GM12878 (cell line): Measurements from ENCODE around the gene VCX2. TPM values are rescaled to one million over a fixed set of nuclear protein-coding genes. Genes with fewer than 3 reads are reported as not detected.

ENCODE experiments used
- ATAC-seq: fragments of 200-7000 bp; cut with Tn5 transposase; 3 replicates; pipeline ENCODE4 v1.9.1; 2020; ENCODE audit warnings: mild to moderate bottlenecking, moderate library complexity
- BruUV-seq: library from RNA; stranded (reverse); fragments of 400-500 nt; replicated peaks from 2 replicates; lab custom pipeline; 2021; lab: Mats Ljungman, UMichigan
- CTCF ChIA-PET: fragments of 300-600 bp; sonication (Branson Sonifier 250); formaldehyde crosslinking; extraction: SDS; loops from one replicate; lab custom pipeline; 2021; ENCODE audit warnings: inconsistent platforms; lab: Yijun Ruan, JAX
- POLR2A ChIA-PET: fragments of 350-600 bp; formaldehyde crosslinking; extraction: SDS; loops from one replicate; lab custom pipeline; 2021; ENCODE audit warnings: inconsistent platforms; lab: Charles Lee
- RAD21 ChIA-PET: fragments of 300-600 bp; sonication (Branson Sonifier 250); formaldehyde crosslinking; loops from one replicate; lab custom pipeline; 2023; ENCODE audit warnings: antibody characterized with exemption; ENCODE audit not compliant: unreplicated experiment; lab: Charles Lee
- SMC1A ChIA-PET: fragments of 300-600 bp; sonication (Branson Sonifier 250); formaldehyde crosslinking; loops from one replicate; lab custom pipeline; 2023; ENCODE audit not compliant: unreplicated experiment, uncharacterized antibody; lab: Charles Lee
- DNase-seq: peaks from one replicate; pipeline ENCODE4 v3.0.0-alpha.2; 2011; ENCODE audit warnings: low read depth, low spot score
- FAIRE-seq: peaks from 3 replicates; lab custom pipeline; 2011; peaks lifted over from hg19 to GRCh38; lab: Jason Lieb, UNC
- H2AFZ ChIP-seq: 2 replicates; pipeline ENCODE4 v1.6.0; 2011; ENCODE audit warnings: low read depth, low read length, control low read depth; ENCODE audit not compliant: control insufficient read depth
- H3K27ac ChIP-seq: 2 replicates; pipeline ENCODE4 v1.5.1; 2011; ENCODE audit warnings: control low read depth; ENCODE audit not compliant: control insufficient read depth, insufficient read depth
- H3K27me3 ChIP-seq, 2 experiments: replicated peaks in 1 of 2; 2 replicates each; pipeline versions ENCODE4 v1.6.0 to v1.6.1; 2011; ENCODE audit warnings: low read length in 1 of 2; ENCODE audit not compliant: control insufficient read depth in 2 of 2, insufficient read depth in 2 of 2
- H3K36me3 ChIP-seq, 2 experiments: 2 replicates each; pipeline ENCODE4 v1.5.1; 2011; ENCODE audit warnings: low read length in 1 of 2; ENCODE audit not compliant: control insufficient read depth in 2 of 2, insufficient read depth in 2 of 2
- H3K4me1 ChIP-seq: 2 replicates; pipeline ENCODE4 v1.6.1; 2011; ENCODE audit warnings: mild to moderate bottlenecking, low read length, moderate library complexity, mixed read lengths; ENCODE audit not compliant: control insufficient read depth, insufficient read depth
- H3K4me2 ChIP-seq: 2 replicates; pipeline ENCODE4 v1.6.0; 2011; ENCODE audit warnings: control low read depth; ENCODE audit not compliant: control insufficient read depth, insufficient read depth
- H3K4me3 ChIP-seq: fragments of 200-600 bp; sonication (generic); 2 replicates; pipeline ENCODE4 v1.5.1; 2016
- H3K79me2 ChIP-seq: 2 replicates; pipeline ENCODE4 v1.6.0; 2011; ENCODE audit warnings: low read length; ENCODE audit not compliant: control insufficient read depth, insufficient read depth
- H3K9ac ChIP-seq: 2 replicates; pipeline ENCODE4 v1.8.0; 2011; ENCODE audit warnings: low read length, control low read depth, mixed read lengths; ENCODE audit not compliant: control insufficient read depth, insufficient read depth
- H3K9me3 ChIP-seq: replicated peaks from 3 replicates; pipeline ENCODE4 v1.5.1; 2011; ENCODE audit warnings: mild to moderate bottlenecking, low read length; ENCODE audit not compliant: control insufficient read depth, insufficient read depth
- H4K20me1 ChIP-seq: 2 replicates; pipeline ENCODE4 v1.6.0; 2011; ENCODE audit not compliant: control insufficient read depth, insufficient read depth
- ATF2 ChIP-seq: IDR thresholded peaks from 2 replicates; pipeline ENCODE4 v1.6.1; 2012; ENCODE audit warnings: low read length, inconsistent platforms
- BCLAF1 ChIP-seq: fragments of 450-650 bp; IDR thresholded peaks from 2 replicates; pipeline ENCODE4 v1.6.1; 2017; ENCODE audit warnings: antibody characterized with exemption, mild to moderate bottlenecking, moderate library complexity
- CEBPB ChIP-seq, 2 experiments: fragments of 150-350 bp in 1 of 2; IDR thresholded peaks; 2 replicates each; pipeline ENCODE4 v1.6.1; 2012 to 2014; ENCODE audit warnings: low read depth in 2 of 2, low read length in 2 of 2, borderline replicate concordance in 1 of 2, inconsistent platforms in 1 of 2
- CHD1 ChIP-seq: IDR thresholded peaks from 2 replicates; pipeline ENCODE4 v1.6.1; 2012; ENCODE audit warnings: low read depth, low read length, improper control_type of control experiment
- EZH2 ChIP-seq: IDR thresholded peaks from 2 replicates; pipeline ENCODE4 v1.6.1; 2012; ENCODE audit warnings: low read depth, mild to moderate bottlenecking, control low read depth, inconsistent platforms, low read length, borderline replicate concordance; ENCODE audit not compliant: control insufficient read depth
- KLF5 ChIP-seq: fragments of 450-650 bp; IDR thresholded peaks from 2 replicates; pipeline ENCODE4 v1.6.1; 2014; ENCODE audit warnings: mild to moderate bottlenecking; ENCODE audit not compliant: partially characterized antibody
- MEF2B ChIP-seq: fragments of 450-650 bp; IDR thresholded peaks from 2 replicates; pipeline ENCODE4 v1.6.1; 2018; ENCODE audit warnings: mild to moderate bottlenecking, moderate library complexity; ENCODE audit not compliant: partially characterized antibody, poor library complexity, severe bottlenecking
- RCOR1 ChIP-seq: conservative IDR thresholded peaks from 2 replicates; pipeline ENCODE4 v1.6.1; 2012; ENCODE audit warnings: low read depth, low read length, improper control_type of control experiment
- SUZ12 ChIP-seq: fragments of 200-600 bp; sonication (generic); IDR thresholded peaks from one replicate; pipeline ENCODE4 v1.6.1; 2018; ENCODE audit warnings: antibody characterized with exemption, mild to moderate bottlenecking; ENCODE audit not compliant: unreplicated experiment
- TBL1XR1 ChIP-seq: IDR thresholded peaks from 2 replicates; pipeline ENCODE4 v1.6.1; 2012; ENCODE audit warnings: low read depth, low read length, improper control_type of control experiment
- ZNF207 ChIP-seq: fragments of 450-650 bp; IDR thresholded peaks from 2 replicates; pipeline ENCODE4 v1.6.1; 2014; ENCODE audit warnings: antibody characterized with exemption, mild to moderate bottlenecking, borderline replicate concordance
- ZNF622 ChIP-seq: fragments of 450-650 bp; IDR thresholded peaks from 2 replicates; pipeline ENCODE4 v1.6.1; 2017; ENCODE audit warnings: mild to moderate bottlenecking, inconsistent platforms
- ZNF687 ChIP-seq: fragments of 450-650 bp; IDR thresholded peaks from 2 replicates; pipeline ENCODE4 v1.6.1; 2017; ENCODE audit warnings: mild to moderate bottlenecking, moderate library complexity
- WGBS: methylation state at CpG from one replicate; pipeline ENCODE4 v1.1.6; 2016; ENCODE audit warnings: low lambda C conversion rate; ENCODE audit not compliant: insufficient replicate concordance, insufficient coverage; ENCODE audit errors: missing lambda C conversion rate; 5-methylcytosine and 5-hydroxymethylcytosine counted together
- in situ Hi-C: fragments of 300-500 bp; cut with MboI; formaldehyde crosslinking; loops from 9 replicates; pipeline ENCODE4 v1.14.3; 2018; ENCODE audit warnings: mixed read lengths
- intact Hi-C: fragments of 100-400 bp; cut with micrococcal nuclease; formaldehyde crosslinking; loops from one replicate; pipeline ENCODE4 v1.14.2; 2022; ENCODE audit not compliant: unreplicated experiment
- polyA plus RNA-seq, 11 experiments: library from polyadenylated mRNA; depleted of rRNA in 4 of 11; unstranded in 6 of 11; stranded (reverse) in 5 of 11; fragments of >200 nt; fragmentation: Nextera tagmentation in 4 of 11; fragmentation: Illumina TruSeq in 1 of 11; extraction: Ambion mirVana in 4 of 11; extraction: Trizol in 1 of 11; gene quantifications; 1 replicate in 1 of 11; 2 replicates in 10 of 11; pipeline versions ENCODE4 v1.2.1 to v1.2.3, GENCODE V29; 2011 to 2016; ENCODE audit warnings: inconsistent platforms in 2 of 11, missing spikeins in 2 of 11, low read depth in 1 of 11
- total RNA-seq, 4 experiments: library from RNA; depleted of rRNA in 3 of 4; stranded (reverse); fragments of >200 nt in 3 of 4; fragmentation: Illumina TruSeq in 1 of 4; extraction: Trizol in 1 of 4; gene quantifications; 2 replicates each; pipeline versions ENCODE4 v1.2.1 to v1.2.3, GENCODE V29; 2013 to 2021

VCX2 gene
- total and polyA plus RNA-seq, 10 of the 15 experiments (the other 5 are each of a cell fraction or from before 2014, with no cell fraction given), result not detected

- H3K27me3 ChIP-seq, result no peaks in the 10 kb centered on the region
- no peak for FAIRE-seq
- H3K79me2 ChIP-seq, result no peaks in the 10 kb centered on the region
- H4K20me1 ChIP-seq, result no peaks in the 10 kb centered on the region
- 29% methylated on average over 10 of the region's 10 CpGs for WGBS
- H3K9me3 ChIP-seq, result no peaks in the 10 kb centered on the region
- H3K9ac ChIP-seq, result no peak overlapping the region
- no peak overlapping the region for H3K4me3 ChIP-seq
- no peak overlapping the region for H3K27ac ChIP-seq
- no peak overlapping the region for H2AFZ ChIP-seq
- intact Hi-C loops, result no loop called here
- no peak overlapping the region for H3K4me2 ChIP-seq
- RAD21 ChIA-PET, result no interaction called here
- in situ Hi-C loops, result no loop called here
- no peaks in the 10 kb centered on the region for H3K36me3 ChIP-seq
- TF ChIP-seq ZNF207 (no peak), SUZ12 (no peak), KLF5 (no peak), ZNF687 (no peak), ZNF622 (no peak), MEF2B (no peak), CHD1 (no peak), ATF2 (no peak), CEBPB (IDR thresholded peaks at IDR 0.05; ENCODE audit: borderline replicate concordance in 1 of 2, low read depth in 2 of 2, low read length in 2 of 2) (no peak), BCLAF1 (no peak), EZH2 (no peak), RCOR1 (no peak), TBL1XR1 (no peak)
- TF ChIP-seq, all 136 proteins: peak for 0
- ATAC-seq (no peak), DNase-seq (no peak)
- no peaks in the 10 kb centered on the region for H3K4me1 ChIP-seq
- ChIA-PET POLR2A (no interaction called here), SMC1A (interaction anchor here (0.7 kb wide), 1 partner anchor 16 kb away, joined by 4 read pairs; no protein-coding TSS in a partner anchor), CTCF (no interaction called here)
- BruUV-seq, result no TSS peak
These were observed 29.9 kb downstream of the VCX2 start for GRCh38 chrX:8140986-8141744.
